GM12878 (cell line): ENCODE measurements around the gene FNDC11. TPM values are rescaled to one million over a fixed set of nuclear protein-coding genes. Genes with fewer than 3 reads are reported as not detected.

Source experiments
- ATF3 ChIP-seq: IDR thresholded peaks from 2 replicates; pipeline ENCODE4 v1.6.1; 2011; ENCODE audit warnings: low read depth, mild to moderate bottlenecking, low read length, moderate library complexity, borderline replicate concordance; ENCODE audit errors: extremely low read depth
- CEBPB ChIP-seq, 2 experiments: fragments of 150-350 bp in 1 of 2; IDR thresholded peaks; 2 replicates each; pipeline ENCODE4 v1.6.1; 2012 to 2014; ENCODE audit warnings: low read depth in 2 of 2, low read length in 2 of 2, borderline replicate concordance in 1 of 2, inconsistent platforms in 1 of 2
- CHD4 ChIP-seq: fragments of 200-600 bp; sonication (generic); IDR thresholded peaks from 2 replicates; pipeline ENCODE4 v1.6.1; 2016; ENCODE audit warnings: mild to moderate bottlenecking
- HCFC1 ChIP-seq: fragments of 150-350 bp; IDR thresholded peaks from 2 replicates; pipeline ENCODE4 v1.6.1; 2014; ENCODE audit warnings: low read length
- MTA3 ChIP-seq: IDR thresholded peaks from 2 replicates; pipeline ENCODE4 v1.6.1; 2012; ENCODE audit warnings: low read length, inconsistent platforms, borderline replicate concordance
- REST ChIP-seq: IDR thresholded peaks from 2 replicates; pipeline ENCODE4 v1.6.1; 2012; ENCODE audit warnings: mild to moderate bottlenecking, low read depth, low read length
- polyA plus RNA-seq, 11 experiments: library from polyadenylated mRNA; depleted of rRNA in 4 of 11; unstranded in 6 of 11; stranded (reverse) in 5 of 11; fragments of >200 nt; fragmentation: Nextera tagmentation in 4 of 11; fragmentation: Illumina TruSeq in 1 of 11; extraction: Ambion mirVana in 4 of 11; extraction: Trizol in 1 of 11; gene quantifications; 1 replicate in 1 of 11; 2 replicates in 10 of 11; pipeline versions ENCODE4 v1.2.1 to v1.2.3, GENCODE V29; 2011 to 2016; ENCODE audit warnings: inconsistent platforms in 2 of 11, missing spikeins in 2 of 11, low read depth in 1 of 11
- total RNA-seq, 4 experiments: library from RNA; depleted of rRNA in 3 of 4; stranded (reverse); fragments of >200 nt in 3 of 4; fragmentation: Illumina TruSeq in 1 of 4; extraction: Trizol in 1 of 4; gene quantifications; 2 replicates each; pipeline versions ENCODE4 v1.2.1 to v1.2.3, GENCODE V29; 2013 to 2021
- TF ChIP-seq, protein P1 (sequence below): fragments of 450-650 bp; IDR thresholded peaks from 2 replicates; pipeline ENCODE4 v1.6.1; 2016; ENCODE audit warnings: mild to moderate bottlenecking

The FNDC11 gene
- total and polyA plus RNA-seq, 10 of the 15 experiments (the other 5 are each of a cell fraction or from before 2014, with no cell fraction given): 0.09 to 0.72 (median 0.34) TPM; not detected in 2

DNA sequence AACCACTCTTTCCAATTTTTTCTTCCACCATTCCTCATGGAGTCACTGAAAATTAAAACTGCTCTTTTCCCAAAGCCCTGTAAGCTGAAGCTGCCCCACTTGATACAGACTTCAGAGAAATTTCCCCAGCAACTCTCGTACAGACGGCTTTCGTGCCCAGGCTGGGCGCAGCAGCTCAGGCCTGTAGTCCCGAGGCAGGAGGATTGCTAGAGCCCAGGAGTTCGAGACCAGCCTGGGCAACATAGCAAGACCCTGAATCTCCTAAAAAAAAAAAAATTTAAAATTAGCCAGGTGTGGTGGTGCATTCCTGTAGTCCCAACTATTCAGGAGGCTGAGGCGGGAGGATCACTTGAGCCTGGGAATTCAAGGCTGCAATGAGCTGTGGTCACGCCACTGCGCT, 26.8 kb upstream of the FNDC11 start (continued):
- TF ChIP-seq REST: no peak
- TF ChIP-seq CEBPB (IDR thresholded peaks at IDR 0.05; ENCODE audit: borderline replicate concordance in 1 of 2, low read depth in 2 of 2, low read length in 2 of 2): no peak
- no peak for TF ChIP-seq CHD4
- TF ChIP-seq HCFC1: no peak
- no peak for TF ChIP-seq MTA3
- TF ChIP-seq, protein P1, sequence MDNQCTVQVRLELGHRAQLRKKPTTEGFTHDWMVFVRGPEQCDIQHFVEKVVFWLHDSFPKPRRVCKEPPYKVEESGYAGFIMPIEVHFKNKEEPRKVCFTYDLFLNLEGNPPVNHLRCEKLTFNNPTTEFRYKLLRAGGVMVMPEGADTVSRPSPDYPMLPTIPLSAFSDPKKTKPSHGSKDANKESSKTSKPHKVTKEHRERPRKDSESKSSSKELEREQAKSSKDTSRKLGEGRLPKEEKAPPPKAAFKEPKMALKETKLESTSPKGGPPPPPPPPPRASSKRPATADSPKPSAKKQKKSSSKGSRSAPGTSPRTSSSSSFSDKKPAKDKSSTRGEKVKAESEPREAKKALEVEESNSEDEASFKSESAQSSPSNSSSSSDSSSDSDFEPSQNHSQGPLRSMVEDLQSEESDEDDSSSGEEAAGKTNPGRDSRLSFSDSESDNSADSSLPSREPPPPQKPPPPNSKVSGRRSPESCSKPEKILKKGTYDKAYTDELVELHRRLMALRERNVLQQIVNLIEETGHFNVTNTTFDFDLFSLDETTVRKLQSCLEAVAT: no peak
- no peak for TF ChIP-seq ATF3
